ENCODE data around the gene ITCH. TPM values are rescaled to one million over a fixed set of nuclear protein-coding genes. Genes with fewer than 3 reads are reported as not detected.

Gene ITCH
- total and polyA plus RNA-seq, 2 of the 8 experiments (the other 6 are each of a cell fraction or from before 2014, with no cell fraction given) = 3.9 to 45.2 TPM

DNA sequence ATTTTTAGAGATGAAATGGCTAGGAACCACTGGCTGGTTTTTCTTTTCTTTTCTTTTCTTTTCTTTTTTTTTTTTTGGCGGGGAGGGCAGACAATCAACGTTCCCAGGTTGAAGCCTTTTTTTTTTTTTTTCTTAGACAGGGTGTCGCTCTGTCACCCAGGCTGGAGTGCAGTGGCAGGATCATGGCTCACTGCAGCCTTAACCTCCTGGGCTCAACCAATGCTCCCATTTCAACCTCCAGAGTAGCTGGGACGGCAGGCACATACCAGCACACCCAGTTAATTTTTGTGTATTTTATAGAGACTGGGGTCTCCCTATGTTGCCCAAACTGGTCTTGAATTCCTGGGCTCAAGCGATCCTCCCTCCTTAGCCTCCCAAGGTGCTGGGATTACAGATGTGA lies 18.8 kb upstream of the ITCH start:
- no peak overlapping the region for H2AFZ ChIP-seq (ENCODE audit: low read length)
- TF ChIP-seq SIN3A (conservative IDR thresholded peaks at IDR 0.05 in 1 of 2, IDR thresholded peaks at IDR 0.05 in 1 of 2; ENCODE audit: low read depth in 1 of 2, low read length in 2 of 2) (no peak), SIX5 (IDR thresholded peaks at IDR 0.05; ENCODE audit: low read depth, low read length) (no peak), SAP30 (IDR thresholded peaks at IDR 0.05; ENCODE audit: insufficient read depth, insufficient replicate concordance, low read length) (no peak), EP300 (IDR thresholded peaks at IDR 0.05; ENCODE audit: borderline replicate concordance in 1 of 2, low read depth in 2 of 2, low read length in 2 of 2) (no peak)

More for the DNA sequence above, 18.8 kb upstream of the ITCH start:
- Histone ChIP-seq H4K8ac (ENCODE audit: extremely low read depth, insufficient read depth, low read length) (no peak overlapping the region), H3K4me3 (ENCODE audit: extremely low read depth in 1 of 4, insufficient read depth in 2 of 4, low read depth in 3 of 4, low read length in 4 of 4) (no peak overlapping the region), H3K79me2 (ENCODE audit: control insufficient read depth in 1 of 2, insufficient read depth in 2 of 2, low read length in 2 of 2) (no peaks in the 10 kb centered on the region), H4K91ac (replicated peaks; ENCODE audit: insufficient read length, low read length) (no peak overlapping the region), H3K4me1 (replicated peaks in 1 of 4; ENCODE audit: control insufficient read depth in 3 of 4, insufficient read depth in 4 of 4, low read length in 3 of 4) (peaks cover 0 to 7% (median 2%) of the 10 kb centered on the region in 4 experiments; a peak in 3 of 7 replicates), H2BK20ac (ENCODE audit: low read length) (no peak overlapping the region), H3K23ac (ENCODE audit: insufficient read length) (no peak overlapping the region), H3K79me1 (ENCODE audit: low read depth, low read length) (no peaks in the 10 kb centered on the region), H3K36me3 (ENCODE audit: control insufficient read depth in 2 of 4, insufficient read depth in 4 of 4, low read length in 3 of 4) (no peaks in the 10 kb centered on the region), H3K9me3 (ENCODE audit: insufficient read depth in 2 of 2, low read depth in 1 of 2, low read length in 1 of 2) (no peaks in the 10 kb centered on the region), H2BK12ac (ENCODE audit: low read depth, low read length) (no peak overlapping the region), H2BK15ac (ENCODE audit: low read length) (no peak overlapping the region), H3K4ac (replicated peaks; ENCODE audit: insufficient read length, low read depth, low read length) (no peak overlapping the region), H2AK5ac (ENCODE audit: low read depth, low read length) (no peak overlapping the region), H3K18ac (ENCODE audit: extremely low read depth, low read length) (no peak overlapping the region), H2BK5ac (ENCODE audit: low read depth, low read length) (no peak overlapping the region), H4K5ac (ENCODE audit: insufficient read length, low read depth, low read length) (no peak overlapping the region), H3K4me2 (ENCODE audit: insufficient read depth in 1 of 2, low read depth in 2 of 2, low read length in 2 of 2) (no peak overlapping the region), H4K20me1 (replicated peaks in 1 of 2; ENCODE audit: control insufficient read depth in 1 of 2, insufficient read depth in 2 of 2, low read length in 2 of 2) (no peaks in the 10 kb centered on the region), H3K9ac (replicated peaks in 1 of 4; ENCODE audit: extremely low read depth in 1 of 4, low read depth in 3 of 4, low read length in 3 of 4) (no peak overlapping the region), H3K23me2 (ENCODE audit: low read depth, low read length) (no peaks in the 10 kb centered on the region; the same call in 1 of the 2 replicates), H3K14ac (ENCODE audit: insufficient read length) (no peak overlapping the region), H3K56ac (replicated peaks; ENCODE audit: insufficient read length, low read depth, low read length) (no peak overlapping the region), H3K27ac (ENCODE audit: low read depth, low read length) (no peak overlapping the region), H3K27me3 (replicated peaks in 1 of 4; ENCODE audit: control insufficient read depth in 3 of 4, extremely low read depth in 1 of 4, insufficient read depth in 3 of 4, low read length in 3 of 4) (no peaks in the 10 kb centered on the region), H2BK120ac (replicated peaks; ENCODE audit: low read depth, low read length) (no peak overlapping the region)
- 85% methylated on average over 2 of the region's 5 CpGs; no CpG with 5 or more reads in 1 of the 2 experiments for WGBS, 2 experiments (ENCODE audit: extremely low coverage in 1 of 2, insufficient coverage in 1 of 2, insufficient read length in 1 of 2, insufficient replicate concordance in 2 of 2, low coverage in 1 of 2, low lambda C conversion rate in 2 of 2, missing lambda C conversion rate in 1 of 2)
- DNase-seq (ENCODE audit: low read depth in 1 of 2, low spot score in 2 of 2) = no peak
- POLR2A ChIA-PET (ENCODE audit: partially characterized antibody) = interaction anchor here (1.1 kb wide), 1 partner anchor 153 kb away, joined by 4 read pairs; no protein-coding TSS in a partner anchor
- no peak for FAIRE-seq
- CTCF ChIA-PET (ENCODE audit: partially characterized antibody) = interaction anchor here (1.0 to 2.8 kb wide), 4 partner anchors 26 to 194 kb away, joined by 3 to 10 read pairs (median 4); no protein-coding TSS in a partner anchor
